ENCODE data around the gene AGBL3. TPM values are rescaled to one million over a fixed set of nuclear protein-coding genes. Genes with fewer than 3 reads are reported as not detected.

The AGBL3 gene
- total RNA-seq, 4 donors from 2014 or later = 0.49 to 2.4 (median 0.94) TPM; not detected in 1

DNA sequence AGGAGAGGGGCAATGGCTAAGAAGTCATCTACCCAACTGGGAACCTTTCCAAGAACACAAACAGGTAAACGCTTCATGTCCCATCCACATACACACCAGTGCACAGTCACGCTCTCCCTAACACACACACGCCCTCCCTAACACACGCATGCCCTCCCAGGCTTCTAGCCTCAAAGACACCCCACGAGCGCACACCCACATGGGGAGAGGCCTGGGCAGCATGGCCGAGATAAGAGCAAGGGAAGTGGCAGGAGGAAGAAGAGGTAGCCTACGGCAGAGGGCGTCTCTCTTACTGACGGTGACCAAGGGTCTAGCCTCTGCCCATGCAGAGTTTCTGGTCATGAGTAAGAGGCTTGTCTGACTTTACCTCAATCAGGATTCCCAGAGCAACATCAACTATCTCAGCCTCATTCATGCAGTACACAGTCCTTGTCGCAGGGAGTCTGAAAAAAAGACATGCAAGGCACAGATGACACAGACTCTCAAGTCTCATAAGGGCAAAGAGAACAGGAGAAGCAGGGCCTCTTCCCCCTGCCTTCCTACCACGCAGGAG is 181.1 kb downstream of the AGBL3 start:
- Histone ChIP-seq H3K4me3 (no peak overlapping the region), H3K9me3 (no peaks in the 10 kb centered on the region), H3K4me1 (peaks cover 51% of the 10 kb centered on the region), H3K27ac (peak overlapping the region; percentile 48), H3K36me3 (peaks cover 42% of the 10 kb centered on the region), H3K27me3 (no peaks in the 10 kb centered on the region)
- 79% methylated on average over 12 of the region's 12 CpGs for WGBS
- no peak for TF ChIP-seq POLR2A (IDR thresholded peaks at IDR 0.05)
- TF ChIP-seq CTCF (IDR thresholded peaks at IDR 0.05) = no peak
- no peak for TF ChIP-seq EP300 (IDR thresholded peaks at IDR 0.05)
- no peak for TF ChIP-seq POLR2AphosphoS5 (IDR thresholded peaks at IDR 0.05)
- no peak for DNase-seq (ENCODE audit: low spot score in 2 of 2)

- DNase-seq (ENCODE audit: low spot score in 2 of 2) = no peak
- TF ChIP-seq POLR2A (IDR thresholded peaks at IDR 0.05) = no peak
- TF ChIP-seq EP300 (IDR thresholded peaks at IDR 0.05) = no peak
- TF ChIP-seq CTCF (IDR thresholded peaks at IDR 0.05) = no peak
- no peak for TF ChIP-seq POLR2AphosphoS5 (IDR thresholded peaks at IDR 0.05)
- Histone ChIP-seq H3K4me3 (no peak overlapping the region), H3K9me3 (no peaks in the 10 kb centered on the region), H3K36me3 (peaks cover 42% of the 10 kb centered on the region), H3K4me1 (peaks cover 51% of the 10 kb centered on the region), H3K27me3 (no peaks in the 10 kb centered on the region), H3K27ac (peak overlapping the region; percentile 48)
- WGBS = 42% methylated on average over 8 of the region's 9 CpGs
These were observed 181.7 kb downstream of the AGBL3 start for GRCh38 chr7:135168001-135168400.

GRCh38 chr7:135168489-135169140 is 182.3 kb downstream of the AGBL3 start:
- H3K4me3 ChIP-seq = no peak overlapping the region

DNA sequence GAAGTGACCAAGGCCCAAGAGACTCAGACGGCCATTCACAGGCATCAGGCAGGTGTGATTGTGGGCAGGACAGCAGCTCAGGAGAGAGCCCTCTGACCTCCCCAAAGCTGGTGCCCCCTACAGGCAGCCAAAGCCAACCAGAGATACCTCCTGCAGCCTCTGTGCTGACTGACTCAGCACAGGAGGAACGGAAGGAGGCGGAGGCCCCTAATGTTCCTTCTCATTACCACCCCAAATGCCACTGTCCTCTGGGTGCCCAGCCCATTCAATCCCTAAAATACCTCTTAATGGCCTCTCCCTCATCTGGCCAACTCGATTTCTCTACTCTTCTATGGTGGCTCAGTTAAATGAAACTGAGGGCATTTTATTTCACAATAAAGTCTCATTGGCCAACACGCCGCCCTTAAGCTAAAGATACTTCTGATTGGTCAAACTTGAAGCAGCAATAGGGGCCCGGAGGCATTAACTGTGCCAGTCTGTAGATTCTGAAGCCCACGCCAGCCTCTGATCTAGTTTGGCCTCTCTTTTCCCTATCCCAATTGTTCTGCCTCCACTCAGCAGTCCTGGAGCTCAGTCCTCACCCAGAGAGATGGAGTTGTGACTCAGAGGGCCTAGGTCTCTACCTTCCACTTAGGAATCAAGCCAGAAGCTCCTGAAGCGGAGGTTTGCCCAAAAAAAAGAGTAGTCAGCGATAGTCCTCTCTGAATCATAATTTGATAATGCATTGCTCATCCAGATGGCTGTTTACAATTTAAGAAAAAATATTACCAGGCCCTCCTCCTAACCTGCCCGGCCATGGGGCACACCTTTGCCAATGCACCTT is 183.0 kb downstream of the AGBL3 start:
- Histone ChIP-seq H3K9me3 (no peaks in the 10 kb centered on the region), H3K27ac (peak overlapping the region; percentile 97), H3K27me3 (no peaks in the 10 kb centered on the region), H3K36me3 (peaks cover 41% of the 10 kb centered on the region), H3K4me1 (peaks cover 51% of the 10 kb centered on the region), H3K4me3 (peak overlapping the region; percentile 84)
- WGBS = 60% methylated on average over 11 of the region's 11 CpGs
- DNase-seq (ENCODE audit: low spot score in 2 of 2) = no peak
- TF ChIP-seq EP300 (IDR thresholded peaks at IDR 0.05) = no peak
- no peak for TF ChIP-seq POLR2A (IDR thresholded peaks at IDR 0.05)
- no peak for TF ChIP-seq CTCF (IDR thresholded peaks at IDR 0.05)
- TF ChIP-seq POLR2AphosphoS5 (IDR thresholded peaks at IDR 0.05) = no peak

More at GRCh38 chr7:135168489-135169140, 182.3 kb downstream of the AGBL3 start:
- Histone ChIP-seq H3K36me3 (peaks cover 42% of the 10 kb centered on the region), H3K27me3 (no peaks in the 10 kb centered on the region), H3K9me3 (no peaks in the 10 kb centered on the region), H3K4me1 (peaks cover 51% of the 10 kb centered on the region), H3K27ac (no peak overlapping the region)
- DNase-seq (ENCODE audit: low spot score in 2 of 2) = no peak
- no peak for TF ChIP-seq POLR2A (IDR thresholded peaks at IDR 0.05)
- no peak for TF ChIP-seq POLR2AphosphoS5 (IDR thresholded peaks at IDR 0.05)
- no peak for TF ChIP-seq EP300 (IDR thresholded peaks at IDR 0.05)
- TF ChIP-seq CTCF (IDR thresholded peaks at IDR 0.05) = no peak
- WGBS = 85% methylated on average over 13 of the region's 13 CpGs

GRCh38 chr7:135169964-135170273 is 183.6 kb downstream of the AGBL3 start:
- H3K36me3 ChIP-seq = peaks cover 35% of the 10 kb centered on the region
- H3K27ac ChIP-seq = peak overlapping the region; percentile 97
- peaks cover 50% of the 10 kb centered on the region for H3K4me1 ChIP-seq
- peak overlapping the region; percentile 84 for H3K4me3 ChIP-seq
- H3K9me3 ChIP-seq = no peaks in the 10 kb centered on the region
- no peak for TF ChIP-seq POLR2AphosphoS5 (IDR thresholded peaks at IDR 0.05)
- no peak for TF ChIP-seq POLR2A (IDR thresholded peaks at IDR 0.05)
- no peak for TF ChIP-seq CTCF (IDR thresholded peaks at IDR 0.05)
- TF ChIP-seq EP300 (IDR thresholded peaks at IDR 0.05) = no peak
- no peaks in the 10 kb centered on the region for H3K27me3 ChIP-seq
- DNase-seq (ENCODE audit: low spot score in 2 of 2) = no peak
- 2% methylated on average over 5 of the region's 17 CpGs for WGBS

Measured in suprapubic skin (tissue), 4 donors.